Measurements from ENCODE around the gene TCF7L1.

GRCh38 chr2:85238607-85239006 lies 105.4 kb downstream of the TCF7L1 start:
- TF ChIP-seq TCF7L2 (IDR thresholded peaks at IDR 0.05; ENCODE audit: low read depth, low read length) (no peak), CTCF (IDR thresholded peaks at IDR 0.05) (no peak), REST (IDR thresholded peaks at IDR 0.05; ENCODE audit: insufficient read depth in 1 of 2, low read depth in 2 of 2, low read length in 1 of 2) (no peak), POLR2AphosphoS5 (IDR thresholded peaks at IDR 0.05; ENCODE audit: low read depth, low read length) (no peak)

All from Panc1 (cell line).